RKO (cell line): ENCODE results near the gene LRMDA.
A peak's percentile ranks its signal among the peaks of the same experiment; 100 is the strongest.
"Not testable (repeated sequence)": the region's sequence is repeated elsewhere in the genome, so short reads cannot be mapped to it uniquely, and the experiment has no call there.

Source experiments
- DNase-seq: peaks from one replicate; pipeline ENCODE4 v3.0.0-alpha.2; 2016; ENCODE audit warnings: low spot score

LRMDA gene

DNA sequence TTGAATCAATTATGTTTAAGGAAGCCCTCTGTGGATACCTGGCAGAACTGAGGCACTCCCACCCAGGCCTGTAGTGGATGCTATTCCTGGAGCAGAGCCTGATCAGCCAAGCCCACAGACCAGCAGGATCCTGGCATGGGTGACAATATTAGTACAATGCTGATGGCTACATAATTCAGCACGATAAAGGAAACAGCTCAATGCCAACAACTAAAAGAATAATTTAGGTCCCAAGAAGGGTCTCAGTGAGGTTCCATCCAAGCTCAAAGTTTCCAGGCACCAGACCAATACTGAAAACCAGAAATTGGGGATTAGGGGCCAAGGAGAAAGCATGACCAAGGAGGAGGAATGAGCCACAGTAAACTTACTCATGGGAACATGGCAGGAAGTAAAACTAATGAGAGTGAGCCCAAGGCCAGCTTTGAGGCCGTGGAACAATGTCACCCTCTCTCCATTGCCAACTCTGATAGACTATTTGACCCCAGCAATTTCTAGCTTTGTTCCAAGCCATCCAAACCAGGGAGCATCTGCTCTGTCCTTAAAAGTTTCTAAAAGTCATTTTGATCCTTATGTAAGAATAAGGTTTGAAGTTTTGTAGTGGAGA is 1123.7 kb downstream of the LRMDA start:
- no peak for DNase-seq

DNA sequence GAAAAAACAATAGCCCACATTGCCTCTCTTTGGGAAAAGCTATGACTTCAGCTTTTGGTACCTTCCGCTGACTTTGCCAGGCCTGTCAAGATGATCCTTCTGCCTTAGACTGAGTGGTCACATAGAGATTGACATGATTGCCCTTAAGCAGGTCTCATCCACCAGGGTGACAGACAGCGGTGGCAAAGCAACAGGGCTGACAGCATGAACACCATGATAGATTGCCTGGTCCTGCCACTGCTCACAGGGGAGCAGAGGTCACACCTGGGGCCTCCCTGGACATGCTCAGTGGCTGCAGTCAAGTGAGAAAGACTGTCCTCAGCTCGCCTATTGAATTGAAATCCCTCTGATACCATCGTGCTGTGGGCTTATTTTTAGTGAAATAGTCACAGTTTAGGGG is 1125.9 kb downstream of the LRMDA start:
- DNase-seq = no peak

DNA sequence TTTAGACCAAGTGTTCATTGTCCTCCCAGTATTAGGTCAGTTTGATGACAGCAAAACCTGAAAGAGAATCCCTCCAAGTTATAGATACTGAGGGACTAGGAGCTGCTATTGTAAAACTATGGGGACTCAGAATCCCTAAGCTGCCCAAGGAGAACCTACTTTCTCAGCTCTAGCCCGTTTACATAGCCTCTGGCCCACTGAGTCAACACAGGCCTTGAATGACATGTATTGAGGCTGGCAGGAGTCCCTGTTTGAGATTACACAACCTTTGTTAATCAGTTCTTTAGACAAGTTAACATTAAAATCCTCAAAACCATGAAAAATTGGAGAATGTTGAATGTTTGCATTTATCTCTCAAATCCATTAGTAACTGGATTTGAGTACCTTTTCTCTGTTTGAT is 1127.2 kb downstream of the LRMDA start:
- no peak for DNase-seq

DNA sequence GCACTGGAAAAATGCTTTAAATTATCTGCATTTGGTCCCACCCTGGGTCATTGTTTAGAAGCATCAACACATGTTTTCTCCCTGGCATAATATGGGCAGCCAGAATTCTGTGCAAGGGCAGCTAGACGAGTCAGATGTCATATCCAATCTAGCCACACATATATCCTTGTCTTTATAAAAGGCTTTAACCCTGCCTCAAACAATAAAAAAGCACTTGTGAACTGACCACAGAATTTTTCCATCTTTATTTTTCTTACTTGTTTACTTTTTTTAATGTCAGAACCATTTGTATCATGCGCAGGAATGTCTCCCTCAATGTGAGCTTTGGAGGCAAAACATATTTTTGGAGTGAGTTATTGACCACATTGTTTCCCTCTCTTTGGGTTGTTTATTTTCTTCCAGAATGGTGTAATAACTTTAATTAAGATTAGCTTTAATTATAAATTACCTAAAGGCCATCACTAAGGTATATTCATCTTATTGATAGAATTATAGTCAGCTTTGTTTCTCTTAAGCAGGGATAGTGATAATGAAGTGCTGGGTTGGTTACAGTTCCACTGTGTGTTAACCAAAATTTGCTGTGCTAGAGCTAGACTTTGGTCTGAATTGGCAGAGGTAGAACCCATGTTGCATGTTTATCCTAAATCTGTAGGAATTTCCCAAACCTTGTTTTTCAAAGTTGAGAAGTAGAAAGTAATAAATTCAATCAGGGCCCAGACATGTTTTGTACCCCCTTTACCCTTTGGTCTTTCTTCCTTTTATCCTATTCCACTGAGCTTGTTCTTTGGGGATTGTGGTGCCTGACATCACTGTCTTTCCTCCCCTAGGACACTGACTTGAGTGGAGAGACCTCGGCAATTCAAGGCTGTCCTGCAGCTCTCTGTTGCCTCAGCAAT is 1127.8 kb downstream of the LRMDA start:
- no peak for DNase-seq

DNA sequence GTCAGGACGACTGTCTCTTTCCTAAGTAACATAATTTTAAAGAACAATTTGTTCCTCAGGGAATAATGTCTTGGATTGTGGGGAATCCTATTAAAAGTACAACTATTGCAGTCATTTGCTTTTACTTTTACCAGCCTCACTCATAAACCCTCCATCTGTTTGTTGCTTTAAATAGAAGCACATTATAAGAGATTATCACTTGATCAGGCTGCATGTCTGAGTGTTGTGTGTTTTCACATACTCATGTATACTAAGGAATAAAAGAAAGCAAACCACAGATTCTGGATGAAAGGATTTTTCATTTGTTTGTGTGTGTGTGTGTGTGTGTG is 1128.4 kb downstream of the LRMDA start:
- DNase-seq = no peak

DNA sequence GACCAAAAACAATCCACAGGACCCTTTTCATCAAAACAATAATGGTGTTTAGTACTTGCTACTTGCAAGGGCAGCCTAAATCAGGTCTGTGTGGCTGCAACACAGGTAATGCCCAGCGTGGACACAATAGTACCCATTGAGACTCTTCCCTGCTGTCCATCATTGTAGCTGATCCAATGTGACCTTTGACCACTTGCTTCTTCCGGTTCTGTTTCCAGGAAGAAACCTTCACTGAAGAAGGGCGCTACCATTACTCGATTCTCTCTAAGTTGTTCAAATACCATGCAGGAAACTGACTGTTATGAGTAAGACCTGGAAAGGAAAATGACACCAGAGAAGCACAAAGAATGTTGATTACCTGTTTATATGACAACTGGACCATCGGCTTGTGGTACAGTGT is 1128.9 kb downstream of the LRMDA start:
- no peak for DNase-seq

DNA sequence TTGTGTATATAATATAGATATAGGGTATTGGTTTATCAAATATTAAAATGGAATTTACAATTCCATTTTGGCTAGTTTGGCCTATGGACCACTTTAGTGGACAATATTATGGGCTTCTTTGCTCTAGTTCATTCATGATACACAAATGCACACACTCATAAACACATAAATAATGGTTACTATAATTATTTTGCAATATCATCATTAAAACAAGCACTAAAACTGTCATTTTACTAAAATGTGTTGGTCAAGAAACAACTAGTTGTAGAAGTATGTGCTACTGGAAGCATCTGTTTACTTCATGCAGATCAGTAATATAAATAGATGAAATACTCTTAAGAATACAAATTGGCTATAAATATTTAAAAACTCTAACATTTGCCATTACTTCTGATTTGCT is 1131.9 kb downstream of the LRMDA start:
- DNase-seq = no peak

DNA sequence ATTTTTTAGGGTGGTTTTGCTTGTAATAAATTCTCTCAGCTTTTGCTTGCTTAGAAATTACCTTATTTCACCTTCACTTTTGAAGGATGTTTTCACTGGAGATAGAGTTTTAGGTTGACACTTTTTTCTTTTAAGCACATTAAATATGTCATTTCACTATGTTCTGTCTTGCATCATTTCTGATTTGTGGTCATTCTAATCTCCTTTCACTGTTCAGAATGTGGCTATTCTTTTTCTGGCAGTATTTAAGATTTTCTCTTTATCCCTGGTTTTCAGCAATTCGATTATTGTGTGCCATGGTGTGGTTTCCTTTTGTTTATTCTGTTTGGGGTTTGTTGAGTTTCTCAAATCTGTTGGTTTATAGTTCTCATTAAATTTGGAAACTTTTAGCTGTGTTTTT is 1140.6 kb downstream of the LRMDA start:
- DNase-seq = no peak

DNA sequence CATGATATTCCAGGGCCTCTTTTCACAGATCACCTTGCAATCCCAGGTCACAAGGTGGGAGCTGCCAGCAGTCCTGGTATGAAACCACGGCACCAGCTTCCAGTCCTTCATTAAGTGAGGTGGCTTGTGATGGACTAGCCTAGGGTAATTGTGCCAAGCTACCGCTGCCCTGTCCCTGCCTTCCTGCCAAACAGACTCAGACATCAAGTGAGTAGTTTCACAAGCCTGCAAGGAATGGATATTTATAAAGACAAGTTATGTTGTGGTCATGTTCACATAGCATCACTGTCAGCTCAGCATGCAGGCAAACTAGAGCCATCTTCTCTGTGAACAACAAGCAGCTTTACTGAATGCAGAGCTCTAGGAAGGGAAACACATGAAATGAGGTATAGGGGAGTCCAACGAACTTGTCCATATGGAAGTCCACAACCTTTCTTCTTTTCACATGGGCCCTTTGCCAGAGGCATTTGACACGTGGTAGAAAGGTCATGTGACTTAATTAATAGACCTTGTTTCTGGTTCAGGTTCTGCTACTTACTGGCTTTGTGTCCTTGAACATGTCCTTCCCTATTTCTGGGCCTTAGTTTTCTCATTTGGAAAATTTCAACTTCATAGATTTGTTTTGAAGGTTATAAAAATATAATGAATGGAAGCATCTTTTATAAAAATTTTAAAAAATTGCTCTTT is 1145.0 kb downstream of the LRMDA start:
- no peak for DNase-seq

DNA sequence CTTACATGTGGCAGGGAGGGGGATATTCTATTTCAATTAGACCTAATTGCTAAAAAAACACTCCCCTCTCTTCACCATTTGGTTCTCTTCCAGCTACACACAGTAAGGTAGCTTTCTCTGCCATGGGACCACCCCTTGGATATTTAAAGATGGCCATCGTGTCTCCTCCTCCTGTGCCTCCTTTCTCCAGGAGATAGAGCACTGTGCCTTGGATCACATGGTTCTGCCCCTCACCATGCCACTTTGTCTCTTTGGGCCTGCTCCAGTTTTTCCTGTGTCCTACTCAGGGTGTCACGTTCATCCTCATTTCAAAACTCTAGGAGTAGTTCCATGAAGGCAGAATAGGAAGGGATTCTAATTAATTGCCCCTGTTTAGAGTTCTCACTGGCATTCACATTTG is 1146.0 kb downstream of the LRMDA start:
- DNase-seq = no peak

DNA sequence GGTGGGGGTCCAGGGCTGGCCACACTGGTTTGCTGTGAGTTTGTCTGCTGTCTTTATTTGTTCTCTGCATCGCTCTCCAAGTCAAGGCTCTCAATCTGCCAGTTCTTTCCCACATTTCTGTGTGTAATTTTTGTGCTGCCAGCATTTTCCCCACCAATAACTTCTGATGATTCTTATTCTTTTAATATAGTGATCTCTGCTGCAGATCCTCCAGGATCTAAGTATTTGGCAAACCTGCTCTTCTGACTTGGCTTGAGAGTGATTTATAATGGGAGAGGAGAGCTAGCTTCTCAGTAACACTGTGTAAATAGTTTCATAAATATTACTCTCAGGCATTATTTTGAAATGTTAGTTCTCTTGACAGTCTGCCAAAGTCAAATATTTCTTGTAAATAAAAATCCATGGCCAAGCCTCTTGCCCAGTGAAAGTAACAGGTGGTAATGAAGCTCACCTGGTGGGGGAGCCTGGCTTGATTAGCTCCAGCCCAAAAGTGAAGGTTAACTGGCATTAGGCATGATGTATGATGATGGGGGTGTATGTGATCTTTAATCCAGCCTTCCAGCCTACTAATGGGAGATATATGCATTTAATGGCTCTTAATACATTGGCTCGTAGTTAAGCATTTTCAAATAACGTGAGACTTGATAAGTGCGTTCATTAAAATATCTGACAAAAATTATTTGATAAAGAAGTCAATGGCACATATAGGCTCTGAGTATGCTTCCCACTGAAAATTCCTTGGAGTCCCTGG is 1150.3 kb downstream of the LRMDA start:
- DNase-seq = no peak

DNA sequence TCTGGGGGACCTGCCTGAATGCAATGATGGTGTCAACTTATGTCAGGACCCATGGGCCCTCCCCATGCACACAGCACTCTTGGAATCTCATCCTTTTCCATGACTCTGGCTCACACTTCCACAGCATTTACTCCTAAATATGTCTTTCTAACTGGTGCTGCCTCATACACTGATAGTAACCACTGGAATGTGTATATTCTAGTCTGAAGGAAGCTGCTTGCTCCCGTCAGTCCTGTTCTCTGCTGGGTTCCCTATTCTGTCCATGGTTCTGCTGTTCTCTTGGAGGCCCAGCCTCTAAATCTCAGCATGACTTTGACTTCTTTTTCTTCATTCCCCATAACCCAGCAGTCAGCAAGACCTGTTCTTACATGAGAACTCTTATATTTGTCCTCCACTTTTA is 1151.1 kb downstream of the LRMDA start:
- no peak for DNase-seq

DNA sequence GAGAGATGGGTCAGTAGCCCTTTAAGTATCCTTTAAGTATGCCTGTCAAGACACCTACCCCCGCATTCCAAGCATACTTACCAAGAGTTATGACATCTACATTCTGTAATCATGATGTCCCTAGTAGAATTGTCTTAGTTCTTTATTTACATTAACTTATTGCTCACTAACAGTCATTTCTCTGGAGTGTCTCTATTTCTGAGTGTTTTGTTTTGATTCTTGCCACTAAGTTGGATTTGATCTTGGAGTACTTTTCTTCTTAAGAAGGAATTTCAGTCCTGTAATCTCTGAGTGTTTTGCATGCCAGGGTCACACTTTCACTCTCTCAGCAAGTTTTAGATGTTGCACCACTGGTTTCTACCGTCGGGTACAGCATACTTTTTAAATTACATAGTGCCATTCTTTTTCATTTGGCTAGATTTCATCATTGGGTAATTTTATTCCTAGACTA is 1152.3 kb downstream of the LRMDA start:
- peak; percentile 3 for DNase-seq

DNA sequence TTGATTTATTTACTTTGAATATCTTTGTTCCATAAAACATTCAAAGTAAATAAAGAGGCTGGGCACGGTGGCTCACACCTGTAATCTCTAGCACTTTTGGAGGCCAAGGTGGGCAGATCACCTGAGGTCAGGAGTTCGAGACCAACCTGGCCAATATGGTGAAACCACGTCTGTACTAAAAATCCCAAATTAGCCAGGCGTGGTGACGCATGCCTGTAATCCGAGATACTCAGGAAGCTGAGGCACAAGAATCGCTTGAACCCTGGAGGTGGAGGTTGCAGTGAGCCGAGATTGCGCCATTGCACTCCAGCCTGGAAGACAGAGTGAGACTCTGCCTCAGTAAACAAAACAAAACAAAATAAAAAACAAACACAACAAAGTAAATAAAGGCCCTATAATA is 1153.0 kb downstream of the LRMDA start:
- DNase-seq = not testable (repeated sequence)
